Bronchial epithelial cell (primary cell): ENCODE measurements around the gene RAB1B. TPM values are rescaled to one million over a fixed set of nuclear protein-coding genes. Genes with fewer than 3 reads are reported as not detected.
"Not testable (repeated sequence)": the region's sequence is repeated elsewhere in the genome, so short reads cannot be mapped to it uniquely, and the experiment has no call there.

Experiments used
- DNase-seq: peaks from one replicate; pipeline ENCODE4 v3.0.0-alpha.2; 2010; ENCODE audit warnings: low read depth
- FAIRE-seq: peaks from 2 replicates; lab custom pipeline; 2011; peaks lifted over from hg19 to GRCh38; lab: Jason Lieb, UNC
- H3K27me3 ChIP-seq: 2 replicates; pipeline ENCODE4 v1.5.1; 2011; ENCODE audit warnings: low read length; ENCODE audit not compliant: control insufficient read depth, insufficient read depth
- H3K36me3 ChIP-seq: 2 replicates; pipeline ENCODE4 v1.5.1; 2011; ENCODE audit warnings: low read length; ENCODE audit not compliant: control insufficient read depth, insufficient read depth
- H3K4me3 ChIP-seq: 2 replicates; pipeline ENCODE4 v1.5.1; 2011; ENCODE audit warnings: mild to moderate bottlenecking, low read depth, low read length, control low read depth
- CTCF ChIP-seq: IDR thresholded peaks from 2 replicates; pipeline ENCODE4 v1.5.1; 2011; ENCODE audit warnings: mild to moderate bottlenecking, moderate library complexity, low read length, control low read depth, inconsistent platforms; ENCODE audit not compliant: insufficient read depth, severe bottlenecking
- total RNA-seq: library from RNA; depleted of rRNA; stranded (reverse); fragments of >200 nt; gene quantifications from 2 replicates; pipeline ENCODE4 v1.2.1, GENCODE V29; 2014

RAB1B gene
- total RNA-seq, 1 donor from 2014 or later = 54.5 TPM

DNA sequence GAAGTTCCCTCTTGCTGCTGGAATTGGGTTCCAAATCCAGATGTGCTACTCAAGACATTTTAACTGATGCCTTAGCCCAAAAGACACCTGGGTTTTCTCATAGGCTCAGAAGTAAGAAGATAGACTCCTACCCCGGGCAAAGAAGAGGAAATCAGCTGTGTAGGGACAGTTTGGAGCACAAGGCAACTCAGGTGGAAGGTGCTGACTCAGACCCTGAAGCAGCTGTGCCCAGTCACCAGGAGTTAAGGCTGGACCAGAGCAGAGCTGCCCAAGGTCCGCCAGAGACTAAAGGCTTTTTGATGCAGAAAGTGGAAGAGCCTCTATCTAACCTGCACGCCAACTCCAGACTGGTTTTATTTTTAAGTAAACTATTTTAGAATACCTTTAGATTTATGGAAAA is 20.6 kb upstream of the RAB1B start:
- TF ChIP-seq CTCF = no peak
- peaks cover 7% of the 10 kb centered on the region for H3K36me3 ChIP-seq
- DNase-seq (no peak), FAIRE-seq (no peak)
- no peaks in the 10 kb centered on the region for H3K27me3 ChIP-seq
- H3K4me3 ChIP-seq = no peak overlapping the region

DNA sequence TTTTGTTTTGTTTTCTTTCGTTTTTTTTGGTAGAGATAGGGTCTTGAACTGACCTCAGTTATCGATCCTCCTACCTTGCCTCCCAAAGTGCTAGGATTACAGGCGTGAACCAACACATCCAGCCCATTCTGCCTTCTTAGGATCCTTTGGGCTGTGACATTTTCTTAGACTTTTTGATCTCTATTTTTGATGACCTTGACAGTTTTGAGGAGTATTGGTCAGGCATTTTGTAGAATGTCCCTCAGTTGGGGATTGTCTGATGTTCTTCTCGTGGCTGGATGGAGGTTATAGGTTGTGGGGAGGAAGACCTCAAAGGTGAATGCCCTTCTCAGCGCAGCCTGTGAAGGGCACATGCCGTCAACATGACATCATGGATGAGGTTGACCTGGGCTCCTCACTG is 19.5 kb upstream of the RAB1B start:
- FAIRE-seq (peak; percentile 18), DNase-seq (no peak)
- Histone ChIP-seq H3K27me3 (no peaks in the 10 kb centered on the region), H3K36me3 (peaks cover 5% of the 10 kb centered on the region), H3K4me3 (no peak overlapping the region)
- TF ChIP-seq CTCF = no peak

DNA sequence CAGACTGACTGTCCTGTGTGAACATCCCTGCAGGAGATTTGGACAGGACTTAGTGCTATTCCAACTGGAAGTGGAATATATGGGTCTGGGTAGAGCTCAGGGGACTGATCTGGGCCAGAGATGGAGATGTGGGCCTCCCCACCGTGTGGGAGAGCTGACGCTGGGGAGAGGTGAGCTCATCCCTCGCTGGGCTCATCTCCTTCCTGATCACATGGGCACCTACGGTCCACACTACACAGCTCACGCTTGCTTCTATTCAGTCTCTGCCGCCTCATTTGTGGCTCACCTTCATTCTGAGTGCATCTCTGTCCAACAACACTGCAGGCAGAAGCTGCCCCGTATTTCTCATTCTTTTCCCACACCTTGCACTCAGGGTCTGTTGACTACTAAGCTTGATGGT is 16.6 kb upstream of the RAB1B start:
- no peak for TF ChIP-seq CTCF
- DNase-seq = no peak
- no peaks in the 10 kb centered on the region for H3K27me3 ChIP-seq
- no peak overlapping the region for H3K4me3 ChIP-seq
- H3K36me3 ChIP-seq = peaks cover 3% of the 10 kb centered on the region
- FAIRE-seq = no peak

- not testable (repeated sequence) for DNase-seq, H3K36me3 ChIP-seq, FAIRE-seq, H3K27me3 ChIP-seq, H3K4me3 ChIP-seq
Measured at GRCh38 chr11:66253081-66253480, 15.4 kb upstream of the RAB1B start.

- peaks cover 10% of the 10 kb centered on the region for H3K36me3 ChIP-seq
- FAIRE-seq (no peak), DNase-seq (no peak)
- peak overlapping the region; percentile 98 for H3K4me3 ChIP-seq
- TF ChIP-seq CTCF = no peak
- no peaks in the 10 kb centered on the region for H3K27me3 ChIP-seq
Measured at GRCh38 chr11:66258473-66258893, 10.0 kb upstream of the RAB1B start.

DNA sequence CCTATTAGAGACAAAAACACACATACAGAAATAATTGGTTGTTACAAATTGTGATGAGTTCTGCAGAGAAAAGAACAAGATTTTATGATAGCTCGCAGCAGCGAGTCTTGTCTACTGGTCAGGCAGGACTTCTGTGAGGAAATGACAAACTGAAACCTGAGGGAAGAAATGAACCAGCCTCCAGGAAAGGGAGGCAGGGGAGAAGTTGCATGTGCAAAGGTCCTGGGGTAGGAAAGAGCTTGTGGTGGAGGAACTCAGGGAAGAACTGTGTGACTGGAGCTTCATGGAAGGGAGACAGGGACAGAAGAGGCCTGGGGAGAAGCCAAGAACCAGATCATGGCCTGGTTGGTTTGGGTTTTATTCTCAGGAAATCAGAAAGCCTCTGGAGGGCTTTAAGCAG is 9.2 kb upstream of the RAB1B start:
- no peak for TF ChIP-seq CTCF
- DNase-seq (no peak), FAIRE-seq (no peak)
- Histone ChIP-seq H3K36me3 (peaks cover 13% of the 10 kb centered on the region), H3K27me3 (no peaks in the 10 kb centered on the region), H3K4me3 (no peak overlapping the region)
